Adrenal gland (tissue), 12 donors: ENCODE results near the gene HIC1. TPM values are rescaled to one million over a fixed set of nuclear protein-coding genes. Genes with fewer than 3 reads are reported as not detected.

Source experiments
- DNase-seq, 7 donors: peaks; one replicate each; pipeline ENCODE4 v3.0.0-alpha.2; 2019 to 2020
- H3K27ac ChIP-seq, 5 donors: fragments of 200-600 bp; sonication (generic) in 4 of 5; 1 replicate in 3 of 5; 2 replicates in 2 of 5; pipeline versions ENCODE4 v1.5.1 to v1.8.0; 2016 to 2020; ENCODE audit warnings: mild to moderate bottlenecking in 1 of 5
- H3K27me3 ChIP-seq: fragments of 200-600 bp; 2 replicates; pipeline ENCODE4 v1.8.0; 2021
- H3K36me3 ChIP-seq, 2 donors: fragments of 200-600 bp; replicated peaks in 1 of 2; 1 replicate in 1 of 2; 2 replicates in 1 of 2; pipeline versions ENCODE4 v1.5.1 to v1.8.0; 2018 to 2022
- H3K4me1 ChIP-seq, 2 donors: fragments of 200-600 bp; replicated peaks in 1 of 2; 1 replicate in 1 of 2; 2 replicates in 1 of 2; pipeline versions ENCODE4 v1.5.1 to v1.8.0; 2018 to 2021
- H3K4me3 ChIP-seq, 4 donors: fragments of 200-600 bp; sonication (generic) in 3 of 4; one replicate each; pipeline ENCODE4 v1.5.1; 2016 to 2018
- H3K9me3 ChIP-seq, 3 donors: fragments of 200-600 bp; sonication (generic) in 1 of 3; replicated peaks in 1 of 3; 1 replicate in 2 of 3; 2 replicates in 1 of 3; pipeline versions ENCODE4 v1.5.1 to v1.8.0; 2016 to 2021
- CTCF ChIP-seq, 6 experiments: fragments of 450-650 bp in 4 of 6; fragments of 200-600 bp in 2 of 6; sonication (generic) in 1 of 6; IDR thresholded peaks; 1 replicate in 5 of 6; 2 replicates in 1 of 6; pipeline versions ENCODE4 v1.5.1 to v1.8.0; 2016 to 2021; ENCODE audit warnings: antibody characterized with exemption in 6 of 6, mild to moderate bottlenecking in 2 of 6, moderate library complexity in 1 of 6
- POLR2A ChIP-seq, 2 donors: fragments of 450-650 bp; IDR thresholded peaks; one replicate each; pipeline ENCODE4 v1.6.1; 2017; ENCODE audit warnings: antibody characterized with exemption in 2 of 2, mild to moderate bottlenecking in 2 of 2, moderate library complexity in 1 of 2
- WGBS, 4 donors: extraction: QIAGEN DNeasy Blood & Tissue Kit in 2 of 4; methylation state at CpG; one replicate each; pipeline versions ENCODE4 v1.1.5 to v1.1.7; 2013 to 2017; 5-methylcytosine and 5-hydroxymethylcytosine counted together
- intact Hi-C, 2 donors: fragments of 100-400 bp; cut with DNase I; formaldehyde crosslinking; loops; one replicate each; pipeline versions ENCODE4 v1.14.1 to v1.15.0; 2022 to 2023
- polyA plus RNA-seq, 3 donors: library from polyadenylated mRNA; stranded (reverse); fragments of 200-250 nt in 2 of 3; fragments of 350-450 nt in 1 of 3; fragmentation: Illumina TruSeq in 1 of 3; extraction: RNeasy Lipid Tissue Mini Kit (QIAGEN cat#74804) in 1 of 3; gene quantifications; one replicate each; pipeline ENCODE4 v1.2.3, GENCODE V29; 2013 to 2014
- total RNA-seq, 9 donors: library from RNA; depleted of rRNA in 4 of 9; stranded (reverse); fragments of >200 nt in 4 of 9; fragments of 120-200 nt in 1 of 9; fragmentation: NEBNext Ultra II Directional in 1 of 9; extraction: Animal tissue kit (Norgen Biotek cat#: 25700) in 1 of 9; gene quantifications; one replicate each; pipeline versions ENCODE4 v1.1.0 to v1.2.4, GENCODE V29; 2013 to 2023
- donor health status: healthy with polysubstance abuse.
- donor health status: Bipolar disorder and iron deficiency.
- donor health status: DM: yes; HTN: yes; CAD: no.
- donor health status: DM: no; HTN: no; CAD: no.
- donor health status: DM: no; HTN: no; CAD: no.
- donor health status: DM: yes; HTN: yes; CAD: no.

Gene HIC1
- total and polyA plus RNA-seq, 12 donors = 0.92 to 61.8 (median 23.9) TPM

DNA sequence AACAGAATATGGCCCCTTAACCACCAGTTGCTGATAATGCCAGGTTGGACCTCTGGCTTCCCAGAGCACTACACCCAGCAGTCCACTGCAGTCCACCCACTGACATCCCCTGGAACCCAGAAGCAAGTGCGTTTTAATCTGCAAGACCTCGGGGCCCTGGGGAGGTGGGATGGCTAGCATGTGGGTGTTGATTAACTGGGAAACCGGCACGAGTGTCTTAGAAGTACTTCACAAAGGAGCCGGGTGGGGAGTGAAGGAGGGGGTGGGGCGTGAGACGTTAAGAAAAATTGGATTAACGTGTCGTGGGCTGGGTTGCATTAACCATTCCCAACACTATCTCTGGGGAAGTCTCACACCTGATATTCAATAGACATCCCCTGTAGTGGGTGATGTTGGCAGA, 6.1 kb upstream of the HIC1 start:
- intact Hi-C loops = no loop called here
- WGBS, 4 donors = 17 to 28% (median 20%) methylated on average over 9 of the region's 9 CpGs
- no peak overlapping the region for H3K27ac ChIP-seq

DNA sequence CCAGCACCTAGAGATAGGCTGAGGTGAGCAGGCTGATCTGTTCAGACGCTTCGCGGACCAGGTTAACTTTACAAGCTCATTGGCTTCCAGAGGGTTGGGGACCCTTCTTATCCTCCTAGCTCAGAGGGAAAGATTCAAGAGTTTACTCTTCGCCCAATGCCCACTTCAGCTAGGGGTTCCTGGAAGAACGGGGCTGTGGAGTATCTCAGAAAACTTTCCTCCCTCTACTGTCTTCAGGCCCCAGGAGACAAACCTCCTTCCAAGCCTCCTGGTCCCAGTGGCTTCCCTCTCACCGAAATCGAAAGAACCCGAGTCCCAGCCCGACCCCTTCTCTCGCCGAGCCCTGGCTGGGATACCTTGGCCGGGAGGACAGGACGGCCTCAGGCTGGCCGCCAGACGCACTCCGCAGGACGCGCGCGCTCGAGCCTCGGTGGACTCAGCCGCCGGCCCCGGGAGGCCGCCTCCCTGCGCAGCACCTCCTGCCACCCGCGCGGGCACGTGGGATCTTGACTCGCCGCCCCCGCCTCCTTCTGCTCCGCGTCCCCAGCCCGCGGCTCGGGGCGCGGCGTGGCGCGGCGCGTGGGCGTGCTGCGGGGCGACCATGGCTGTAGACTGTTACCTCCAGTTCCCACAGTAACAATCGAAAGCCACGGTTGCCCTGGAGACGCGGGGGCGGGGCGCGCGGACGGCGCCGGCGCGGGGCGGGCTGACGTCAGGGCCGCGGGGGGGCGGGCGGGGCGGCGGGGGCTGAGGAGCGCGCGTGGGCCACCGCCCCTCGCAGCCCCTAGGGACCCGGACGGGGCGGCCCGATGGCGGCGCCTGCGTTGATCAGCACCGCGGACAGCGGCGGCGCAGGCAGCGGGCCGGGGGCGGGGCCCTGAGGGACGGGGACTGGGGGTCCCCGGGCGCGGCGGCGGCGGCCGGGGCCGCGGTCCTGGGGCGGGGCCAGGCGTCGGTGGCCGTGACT, 5.3 kb upstream of the HIC1 start:
- Histone ChIP-seq H3K27ac (peak overlapping the region in 2 of 5 donors; percentile 67 to 80), H3K9me3 (no peaks in the 10 kb centered on the region), H3K4me3 (peak overlapping the region in 3 of 4 donors; percentile 58 to 73 (median 73)), H3K36me3 (no peaks in the 10 kb centered on the region), H3K27me3 (no peaks in the 10 kb centered on the region), H3K4me1 (peaks cover 18 to 40% of the 10 kb centered on the region in 2 donors)
- 2 to 26% (median 2%) methylated on average over 5 to 104 of the region's 104 CpGs for WGBS, 4 donors
- peak; percentile 80 to 94 (median 89) for DNase-seq
- TF ChIP-seq POLR2A (IDR thresholded peaks at IDR 0.05) = no peak
- TF ChIP-seq CTCF (IDR thresholded peaks at IDR 0.05) = peak in 1 of 6 experiments; percentile 5
- intact Hi-C loops = loop anchor here (10.0 kb wide), 2 partner anchors 125 to 235 kb away; no protein-coding TSS in a partner anchor

More for the DNA sequence above, 6.1 kb upstream of the HIC1 start:
- peaks cover 18 to 35% of the 10 kb centered on the region in 2 donors for H3K4me1 ChIP-seq
- H3K36me3 ChIP-seq = peaks cover 0 to 1% of the 10 kb centered on the region in 2 donors
- DNase-seq = peak in 1 of 7 donors; percentile 28
- H3K9me3 ChIP-seq = no peaks in the 10 kb centered on the region
- H3K27me3 ChIP-seq = no peaks in the 10 kb centered on the region
- no peak for TF ChIP-seq POLR2A (IDR thresholded peaks at IDR 0.05)
- TF ChIP-seq CTCF (IDR thresholded peaks at IDR 0.05) = no peak
- H3K4me3 ChIP-seq = peak overlapping the region in 1 of 4 donors; percentile 73

DNA sequence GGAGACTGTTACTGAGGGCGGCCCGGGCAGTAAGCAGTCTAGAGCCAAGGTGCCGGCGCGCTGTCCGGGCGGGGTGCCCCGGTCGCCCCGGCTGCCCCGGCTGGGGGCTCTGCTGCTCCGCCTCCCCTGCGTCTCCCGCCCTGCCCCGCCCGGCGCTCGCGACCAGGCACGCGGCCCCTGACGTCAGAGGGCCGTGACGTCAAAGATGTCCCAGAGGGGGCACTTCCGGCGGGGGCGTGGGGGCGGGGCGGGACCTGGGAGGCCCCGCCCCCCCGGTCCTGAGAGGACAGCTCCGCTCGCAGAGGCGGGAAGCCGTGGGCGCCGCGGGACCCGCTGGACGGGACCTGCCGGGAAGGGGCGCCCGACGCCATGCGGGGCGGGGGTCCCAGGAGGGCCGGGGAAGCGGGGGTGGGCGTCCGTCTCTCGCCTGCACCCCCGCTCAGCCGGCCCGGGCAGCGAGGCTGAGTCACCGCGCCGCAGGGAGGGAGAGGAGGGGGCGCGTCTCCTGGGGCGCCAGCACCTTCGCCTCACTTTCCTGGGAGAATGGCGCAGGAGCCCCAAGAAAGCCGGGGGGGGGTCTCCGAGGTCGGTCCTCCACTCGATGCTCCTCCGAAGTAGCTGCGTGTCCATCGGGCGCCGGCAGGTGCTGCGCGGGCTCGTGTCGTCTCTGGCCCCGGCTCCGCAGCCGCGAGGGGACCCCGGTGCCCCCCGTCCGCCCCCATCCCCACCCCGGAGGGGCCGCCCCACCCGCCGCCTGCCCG, 4.4 kb upstream of the HIC1 start:
- Histone ChIP-seq H3K4me1 (peaks cover 21 to 42% of the 10 kb centered on the region in 2 donors), H3K9me3 (no peaks in the 10 kb centered on the region), H3K27me3 (no peaks in the 10 kb centered on the region), H3K4me3 (peak overlapping the region in 2 of 4 donors; percentile 37 to 73), H3K27ac (peak overlapping the region in 2 of 5 donors; percentile 67 to 80), H3K36me3 (no peaks in the 10 kb centered on the region)
- 1 to 4% (median 1%) methylated on average over 18 to 88 of the region's 88 CpGs; no CpG with 5 or more reads in 1 of the 4 donors for WGBS, 4 donors
- intact Hi-C loops = loop anchor here (10.0 kb wide), 2 partner anchors 124 to 234 kb away; no protein-coding TSS in a partner anchor
- DNase-seq = peak; percentile 67 to 86 (median 78)
- peak in 1 of 6 experiments; percentile 19 for TF ChIP-seq CTCF (IDR thresholded peaks at IDR 0.05)
- no peak for TF ChIP-seq POLR2A (IDR thresholded peaks at IDR 0.05)
